ENCODE measurements around the gene ARL6IP1. TPM values are rescaled to one million over a fixed set of nuclear protein-coding genes. Genes with fewer than 3 reads are reported as not detected.

ARL6IP1 gene
- total and polyA plus RNA-seq, 2 donors (not counting 3 experiments of a cell fraction or from before 2014, with no cell fraction given): 251 to 338 TPM

DNA sequence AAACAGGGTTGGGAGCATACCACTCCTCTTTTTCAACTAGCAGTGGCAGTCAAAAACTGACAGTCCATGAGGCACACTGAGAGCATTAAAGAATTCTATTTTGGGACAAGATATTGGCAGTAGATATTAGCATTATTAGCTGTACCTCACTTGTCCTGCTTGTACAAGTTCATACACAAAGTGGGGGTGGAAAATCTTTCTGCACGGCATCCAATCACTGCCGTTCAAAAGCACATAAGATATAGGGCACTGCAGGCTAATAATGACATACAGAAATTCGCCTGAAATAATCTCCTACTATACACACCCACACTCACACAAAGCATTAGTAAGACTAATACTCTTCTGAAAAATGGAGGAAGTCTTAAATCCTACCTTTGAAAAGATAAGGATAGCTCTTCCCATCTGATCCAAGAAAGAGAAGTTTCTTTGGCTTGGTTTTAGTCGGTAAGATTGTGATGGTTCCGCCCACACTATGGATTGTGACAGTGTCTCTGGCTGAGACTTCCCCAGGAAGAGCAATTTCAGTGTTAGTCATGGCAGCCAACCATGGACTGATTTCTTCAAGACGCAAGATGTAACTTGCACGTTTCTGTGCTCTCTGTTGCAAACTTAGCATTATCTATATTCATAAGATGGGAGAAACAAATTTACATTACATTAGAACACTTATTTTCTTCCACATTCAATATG is 40.6 kb upstream of the ARL6IP1 start:
- BruUV-seq (replicated peaks): no TSS peak
- TF ChIP-seq JUN (IDR thresholded peaks at IDR 0.05; ENCODE audit: borderline replicate concordance, insufficient read depth, insufficient read length, low read depth): no peak
- TF ChIP-seq POLR2A (IDR thresholded peaks at IDR 0.05; ENCODE audit: low read depth, low read length): no peak
- no peak for TF ChIP-seq POLR2AphosphoS5 (IDR thresholded peaks at IDR 0.05; ENCODE audit: insufficient read depth, low read depth, low read length)
- TF ChIP-seq, protein P1, sequence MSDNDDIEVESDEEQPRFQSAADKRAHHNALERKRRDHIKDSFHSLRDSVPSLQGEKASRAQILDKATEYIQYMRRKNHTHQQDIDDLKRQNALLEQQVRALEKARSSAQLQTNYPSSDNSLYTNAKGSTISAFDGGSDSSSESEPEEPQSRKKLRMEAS (IDR thresholded peaks at IDR 0.05; ENCODE audit: insufficient read depth, insufficient read length): no peak
- TF ChIP-seq EZH2 (IDR thresholded peaks at IDR 0.05; ENCODE audit: borderline replicate concordance, low read depth, low read length, severe bottlenecking): no peak
- TF ChIP-seq, protein P2, sequence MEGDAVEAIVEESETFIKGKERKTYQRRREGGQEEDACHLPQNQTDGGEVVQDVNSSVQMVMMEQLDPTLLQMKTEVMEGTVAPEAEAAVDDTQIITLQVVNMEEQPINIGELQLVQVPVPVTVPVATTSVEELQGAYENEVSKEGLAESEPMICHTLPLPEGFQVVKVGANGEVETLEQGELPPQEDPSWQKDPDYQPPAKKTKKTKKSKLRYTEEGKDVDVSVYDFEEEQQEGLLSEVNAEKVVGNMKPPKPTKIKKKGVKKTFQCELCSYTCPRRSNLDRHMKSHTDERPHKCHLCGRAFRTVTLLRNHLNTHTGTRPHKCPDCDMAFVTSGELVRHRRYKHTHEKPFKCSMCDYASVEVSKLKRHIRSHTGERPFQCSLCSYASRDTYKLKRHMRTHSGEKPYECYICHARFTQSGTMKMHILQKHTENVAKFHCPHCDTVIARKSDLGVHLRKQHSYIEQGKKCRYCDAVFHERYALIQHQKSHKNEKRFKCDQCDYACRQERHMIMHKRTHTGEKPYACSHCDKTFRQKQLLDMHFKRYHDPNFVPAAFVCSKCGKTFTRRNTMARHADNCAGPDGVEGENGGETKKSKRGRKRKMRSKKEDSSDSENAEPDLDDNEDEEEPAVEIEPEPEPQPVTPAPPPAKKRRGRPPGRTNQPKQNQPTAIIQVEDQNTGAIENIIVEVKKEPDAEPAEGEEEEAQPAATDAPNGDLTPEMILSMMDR (IDR thresholded peaks at IDR 0.05; ENCODE audit: extremely low read depth in 1 of 2, insufficient read depth in 1 of 2, low read depth in 1 of 2, low read length in 2 of 2): no peak
- no peak for TF ChIP-seq GATA2 (IDR thresholded peaks at IDR 0.05; ENCODE audit: insufficient read depth, insufficient read length, low read depth, low read length)
- no peak for TF ChIP-seq MYC (IDR thresholded peaks at IDR 0.05; ENCODE audit: low read depth, low read length)
- Histone ChIP-seq H3K79me2 (ENCODE audit: control insufficient read depth, insufficient read depth, low read length) (no peaks in the 10 kb centered on the region), H3K4me2 (ENCODE audit: insufficient read depth, low read length) (no peak overlapping the region), H3K9ac (replicated peaks; ENCODE audit: extremely low read depth, insufficient read depth, low read length) (no peak overlapping the region), H3K9me3 (replicated peaks; ENCODE audit: control insufficient read depth, insufficient read depth, low read length) (no peaks in the 10 kb centered on the region), H3K4me3 (replicated peaks in 1 of 3; ENCODE audit: insufficient read depth in 1 of 3, low read depth in 1 of 3, low read length in 3 of 3) (no peak overlapping the region), H3K27me3 (ENCODE audit: control insufficient read depth in 2 of 2, insufficient read depth in 2 of 2, low read length in 2 of 2) (no peaks in the 10 kb centered on the region), H3K9me1 (replicated peaks; ENCODE audit: control insufficient read depth, extremely low read depth, insufficient read depth, low read length) (no peaks in the 10 kb centered on the region), H3K27ac (ENCODE audit: insufficient read depth, low read depth, low read length) (no peak overlapping the region), H2AFZ (ENCODE audit: low read depth, low read length) (no peak overlapping the region), H3K36me3 (ENCODE audit: control insufficient read depth in 2 of 2, extremely low read depth in 1 of 2, insufficient read depth in 2 of 2, low read length in 2 of 2) (peaks cover 24% of the 10 kb centered on the region in 2 experiments), H4K20me1 (replicated peaks; ENCODE audit: control insufficient read depth, extremely low read depth, insufficient read depth, low read length) (no peaks in the 10 kb centered on the region), H3K4me1 (ENCODE audit: control insufficient read depth, extremely low read depth, insufficient read depth, low read length) (no peaks in the 10 kb centered on the region)
- POLR2A ChIA-PET: no interaction called here
- intact Hi-C loops (cut with micrococcal nuclease): no loop called here
- DNase-seq (ENCODE audit: low read depth, low spot score): no peak
- CTCF ChIA-PET: no interaction called here
- dilution Hi-C loops (cut with MboI; ENCODE audit: extremely low pct_ligation_motif_present, low sequenced_read_pairs): no loop called here
- FAIRE-seq: no peak

All from endothelial cell of umbilical vein (primary cell).